ENCODE results near the gene THOC5.

Gene THOC5

DNA sequence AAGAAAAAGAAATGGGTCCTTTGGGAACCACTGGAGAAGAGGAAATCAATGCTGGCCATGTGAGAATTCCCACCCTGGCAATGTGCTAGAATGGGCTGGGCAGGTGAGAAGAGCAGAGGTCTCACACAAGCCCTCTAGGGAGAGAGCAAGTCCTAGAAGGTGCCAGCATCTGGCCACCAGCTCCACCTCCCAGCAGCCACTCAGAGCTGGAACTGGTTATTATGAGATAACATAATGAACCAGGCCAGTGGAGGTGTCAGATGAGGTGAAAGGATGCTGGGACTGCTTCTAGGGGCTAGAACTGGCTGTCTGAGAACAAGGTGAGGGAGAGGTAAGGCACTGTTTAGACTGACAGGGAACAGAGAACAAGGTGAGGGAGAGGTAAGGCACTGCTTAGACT, 44.3 kb downstream of the THOC5 start:
- Histone ChIP-seq H3K4me1 (ENCODE audit: insufficient read depth, low read length, poor library complexity, severe bottlenecking) (no peaks in the 10 kb centered on the region), H3K4me3 (ENCODE audit: low read length, poor library complexity, severe bottlenecking) (no peak overlapping the region), H3K9me2 (replicated peaks; ENCODE audit: low read depth, low read length) (no peaks in the 10 kb centered on the region), H3K36me3 (ENCODE audit: insufficient read depth, low read length) (peaks cover 59% of the 10 kb centered on the region; the same call in 1 of the 2 replicates), H3K9ac (ENCODE audit: low read depth, low read length, poor library complexity, severe bottlenecking) (no peak overlapping the region), H3K27me3 (ENCODE audit: insufficient read depth, low read length, poor library complexity, severe bottlenecking) (no peaks in the 10 kb centered on the region), H3F3A (ENCODE audit: low read depth) (no peaks in the 10 kb centered on the region), H3K9me3 (ENCODE audit: insufficient read depth, low read depth, low read length) (no peaks in the 10 kb centered on the region), H2AFZ (ENCODE audit: low read length) (no peak overlapping the region), H3K79me2 (ENCODE audit: insufficient read depth, low read length) (no peaks in the 10 kb centered on the region), H3K4me2 (ENCODE audit: low read depth, low read length, poor library complexity, severe bottlenecking) (no peak overlapping the region), H4K20me1 (ENCODE audit: insufficient read depth, low read length, poor library complexity, severe bottlenecking) (no peaks in the 10 kb centered on the region)
- TF ChIP-seq, protein P1, sequence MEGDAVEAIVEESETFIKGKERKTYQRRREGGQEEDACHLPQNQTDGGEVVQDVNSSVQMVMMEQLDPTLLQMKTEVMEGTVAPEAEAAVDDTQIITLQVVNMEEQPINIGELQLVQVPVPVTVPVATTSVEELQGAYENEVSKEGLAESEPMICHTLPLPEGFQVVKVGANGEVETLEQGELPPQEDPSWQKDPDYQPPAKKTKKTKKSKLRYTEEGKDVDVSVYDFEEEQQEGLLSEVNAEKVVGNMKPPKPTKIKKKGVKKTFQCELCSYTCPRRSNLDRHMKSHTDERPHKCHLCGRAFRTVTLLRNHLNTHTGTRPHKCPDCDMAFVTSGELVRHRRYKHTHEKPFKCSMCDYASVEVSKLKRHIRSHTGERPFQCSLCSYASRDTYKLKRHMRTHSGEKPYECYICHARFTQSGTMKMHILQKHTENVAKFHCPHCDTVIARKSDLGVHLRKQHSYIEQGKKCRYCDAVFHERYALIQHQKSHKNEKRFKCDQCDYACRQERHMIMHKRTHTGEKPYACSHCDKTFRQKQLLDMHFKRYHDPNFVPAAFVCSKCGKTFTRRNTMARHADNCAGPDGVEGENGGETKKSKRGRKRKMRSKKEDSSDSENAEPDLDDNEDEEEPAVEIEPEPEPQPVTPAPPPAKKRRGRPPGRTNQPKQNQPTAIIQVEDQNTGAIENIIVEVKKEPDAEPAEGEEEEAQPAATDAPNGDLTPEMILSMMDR (conservative IDR thresholded peaks at IDR 0.05; ENCODE audit: low read length): no peak
- no peak for TF ChIP-seq EZH2phosphoT487 (IDR thresholded peaks at IDR 0.05; ENCODE audit: borderline replicate concordance)

DNA sequence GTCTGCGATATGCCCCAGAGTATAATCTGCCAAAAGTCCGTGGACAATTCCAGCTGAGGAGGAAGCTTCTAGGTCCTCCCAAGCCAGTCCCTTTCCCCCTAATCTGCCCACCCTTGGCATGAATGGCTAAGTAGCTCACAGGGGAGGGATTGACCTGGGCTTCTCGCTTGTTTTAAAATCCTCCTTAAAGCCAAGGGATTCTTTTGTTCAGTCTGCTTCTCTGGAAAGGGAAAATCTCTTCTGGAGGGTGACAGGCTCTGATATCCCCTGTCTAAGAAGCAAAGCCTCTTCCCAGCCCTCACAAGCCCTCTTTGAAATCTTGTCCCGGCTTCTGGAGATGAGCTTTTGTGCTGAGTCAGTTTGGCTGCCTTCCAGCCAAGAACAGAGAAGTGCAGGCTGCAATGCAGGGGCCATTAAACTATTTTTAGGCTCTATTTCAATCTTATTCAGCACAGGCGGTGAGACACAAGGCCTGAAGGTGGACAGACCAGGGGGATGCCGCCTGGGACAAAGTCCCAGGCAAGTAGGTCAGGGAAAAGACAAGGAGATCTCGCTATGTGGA, 49.7 kb downstream of the THOC5 start:
- H3K9ac ChIP-seq (ENCODE audit: low read depth, low read length, poor library complexity, severe bottlenecking): no peak overlapping the region
- H2AFZ ChIP-seq (ENCODE audit: low read length): no peak overlapping the region
- no peaks in the 10 kb centered on the region for H3K4me1 ChIP-seq (ENCODE audit: insufficient read depth, low read length, poor library complexity, severe bottlenecking)
- H3F3A ChIP-seq (ENCODE audit: low read depth): no peaks in the 10 kb centered on the region
- peaks cover 26% of the 10 kb centered on the region; the same call in 1 of the 2 replicates for H3K36me3 ChIP-seq (ENCODE audit: insufficient read depth, low read length)
- no peak overlapping the region for H3K4me2 ChIP-seq (ENCODE audit: low read depth, low read length, poor library complexity, severe bottlenecking)
- TF ChIP-seq, protein P1 (conservative IDR thresholded peaks at IDR 0.05; ENCODE audit: low read length): no peak
- TF ChIP-seq EZH2phosphoT487 (IDR thresholded peaks at IDR 0.05; ENCODE audit: borderline replicate concordance): no peak
- H4K20me1 ChIP-seq (ENCODE audit: insufficient read depth, low read length, poor library complexity, severe bottlenecking): no peaks in the 10 kb centered on the region
- H3K27me3 ChIP-seq (ENCODE audit: insufficient read depth, low read length, poor library complexity, severe bottlenecking): no peaks in the 10 kb centered on the region
- no peaks in the 10 kb centered on the region for H3K79me2 ChIP-seq (ENCODE audit: insufficient read depth, low read length)
- no peaks in the 10 kb centered on the region for H3K9me2 ChIP-seq (replicated peaks; ENCODE audit: low read depth, low read length)
- no peaks in the 10 kb centered on the region for H3K9me3 ChIP-seq (ENCODE audit: insufficient read depth, low read depth, low read length)
- no peak overlapping the region for H3K4me3 ChIP-seq (ENCODE audit: low read length, poor library complexity, severe bottlenecking)

DNA sequence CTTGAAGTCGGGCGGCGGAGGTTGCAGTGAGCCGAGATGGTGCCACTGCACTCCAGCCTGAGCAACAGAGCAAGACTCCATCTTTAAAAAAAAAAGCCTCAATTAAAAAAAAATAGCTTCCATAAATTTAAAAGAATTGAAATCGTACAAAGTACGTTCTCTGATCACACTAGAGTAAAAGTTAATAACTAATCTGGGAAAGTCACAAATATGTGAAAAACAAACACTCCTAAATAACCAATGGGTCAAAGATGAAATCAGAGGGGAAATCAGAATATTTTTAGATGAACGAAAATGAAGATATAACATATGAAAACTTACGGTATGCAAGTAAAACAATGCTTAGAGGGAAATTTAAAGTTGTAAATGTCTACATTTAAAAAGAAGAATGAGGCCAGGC, 53.7 kb downstream of the THOC5 start:
- Histone ChIP-seq H3K4me2 (ENCODE audit: low read depth, low read length, poor library complexity, severe bottlenecking) (no peak overlapping the region), H3F3A (ENCODE audit: low read depth) (no peaks in the 10 kb centered on the region), H3K9ac (ENCODE audit: low read depth, low read length, poor library complexity, severe bottlenecking) (no peak overlapping the region), H3K36me3 (ENCODE audit: insufficient read depth, low read length) (no peaks in the 10 kb centered on the region), H3K79me2 (ENCODE audit: insufficient read depth, low read length) (no peaks in the 10 kb centered on the region), H4K20me1 (ENCODE audit: insufficient read depth, low read length, poor library complexity, severe bottlenecking) (no peaks in the 10 kb centered on the region), H3K4me3 (ENCODE audit: low read length, poor library complexity, severe bottlenecking) (no peak overlapping the region), H2AFZ (ENCODE audit: low read length) (no peak overlapping the region), H3K9me2 (replicated peaks; ENCODE audit: low read depth, low read length) (no peaks in the 10 kb centered on the region), H3K9me3 (ENCODE audit: insufficient read depth, low read depth, low read length) (no peaks in the 10 kb centered on the region), H3K27me3 (ENCODE audit: insufficient read depth, low read length, poor library complexity, severe bottlenecking) (no peaks in the 10 kb centered on the region), H3K4me1 (ENCODE audit: insufficient read depth, low read length, poor library complexity, severe bottlenecking) (no peaks in the 10 kb centered on the region)
- TF ChIP-seq, protein P1 (conservative IDR thresholded peaks at IDR 0.05; ENCODE audit: low read length): no peak
- TF ChIP-seq EZH2phosphoT487 (IDR thresholded peaks at IDR 0.05; ENCODE audit: borderline replicate concordance): no peak
